ENCODE data around the gene STT3A.

STT3A gene

DNA sequence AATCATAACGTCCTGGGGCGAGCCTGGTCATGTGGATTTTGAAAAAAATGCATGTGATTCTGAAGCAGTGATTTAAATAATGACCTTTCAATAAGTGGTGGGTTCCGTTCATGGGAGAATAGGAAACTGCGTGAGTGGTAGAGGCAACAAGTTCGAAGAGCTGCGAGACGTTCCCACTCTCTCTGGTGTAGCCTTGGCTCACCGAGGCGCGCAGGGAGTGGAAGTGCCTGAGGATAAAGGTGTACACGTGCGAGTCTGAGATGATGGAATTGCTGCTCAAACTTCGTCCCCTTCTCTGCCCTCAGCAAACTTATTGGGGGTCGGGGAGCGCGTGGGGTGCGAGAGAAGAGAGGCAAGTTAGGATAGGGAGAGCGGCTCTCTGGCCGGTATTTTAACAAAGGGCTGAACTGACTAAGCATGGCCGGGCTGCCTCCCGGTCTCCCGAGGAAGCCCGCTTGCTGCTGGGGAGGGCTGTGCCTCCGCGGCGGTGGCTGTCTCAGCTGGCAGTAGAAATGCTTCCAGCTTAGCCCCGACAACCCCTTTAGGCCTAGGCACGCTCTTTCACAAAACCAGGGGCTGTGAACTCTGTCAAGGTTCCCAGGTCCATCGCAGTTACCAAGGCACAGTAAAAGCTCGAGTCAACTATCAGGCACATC, 875 bp upstream of the STT3A start:
- peak; percentile 75 for DNase-seq

DNA sequence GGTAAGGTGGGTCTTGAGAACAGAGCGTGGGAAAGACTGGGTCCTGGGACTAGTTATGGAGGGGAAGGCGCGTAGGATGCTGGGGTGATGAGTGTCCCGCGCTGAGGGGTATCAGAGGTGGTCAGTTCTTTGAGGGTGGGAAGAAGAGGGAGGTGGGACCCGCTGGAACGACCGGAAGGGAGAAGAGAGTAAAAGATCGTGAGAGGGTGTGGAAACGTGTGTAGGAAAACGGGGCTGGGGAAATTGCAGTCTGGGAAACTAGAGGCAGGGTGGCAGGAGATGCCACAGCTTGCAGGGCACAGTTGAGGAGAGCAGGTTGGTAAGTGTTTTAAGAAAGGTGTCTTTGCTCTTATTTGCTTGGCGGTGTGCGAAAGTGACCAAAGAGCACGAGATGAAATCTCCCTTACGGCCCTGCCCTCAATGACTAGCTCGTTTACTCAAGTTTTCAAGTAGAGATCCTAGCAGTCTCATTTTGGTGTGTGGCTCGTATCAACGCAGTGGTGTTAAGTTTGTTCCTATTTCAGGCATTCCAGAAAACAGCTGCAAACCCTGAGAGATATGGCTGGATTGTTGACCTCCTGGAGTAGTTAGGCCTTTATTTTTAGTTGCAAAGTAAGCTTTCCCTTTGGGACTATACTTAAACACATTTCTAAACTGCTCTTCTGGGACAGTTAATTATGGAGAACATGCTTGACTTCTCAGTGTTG, 615 bp downstream of the STT3A start:
- DNase-seq: no peak

DNA sequence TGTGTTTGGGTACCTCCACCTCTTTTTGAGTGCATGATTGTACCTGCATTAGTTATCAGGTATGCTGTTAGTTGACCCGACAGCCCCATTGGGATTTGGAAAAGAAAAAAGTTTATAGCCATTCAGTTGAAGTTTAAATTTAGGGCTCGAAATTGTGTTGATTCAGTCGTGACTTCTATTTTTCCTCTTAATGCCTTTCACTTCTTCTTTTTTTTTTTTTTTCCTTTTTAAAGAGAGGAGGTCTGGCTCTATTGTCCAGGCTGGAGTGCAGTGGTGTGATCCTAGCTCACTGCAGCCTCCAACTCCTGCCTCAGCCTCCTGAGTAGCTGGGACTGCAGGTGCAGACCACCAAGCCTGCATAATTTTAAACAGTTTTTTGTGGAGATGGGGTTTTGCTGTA, 2.3 kb downstream of the STT3A start:
- no peak for DNase-seq

DNA sequence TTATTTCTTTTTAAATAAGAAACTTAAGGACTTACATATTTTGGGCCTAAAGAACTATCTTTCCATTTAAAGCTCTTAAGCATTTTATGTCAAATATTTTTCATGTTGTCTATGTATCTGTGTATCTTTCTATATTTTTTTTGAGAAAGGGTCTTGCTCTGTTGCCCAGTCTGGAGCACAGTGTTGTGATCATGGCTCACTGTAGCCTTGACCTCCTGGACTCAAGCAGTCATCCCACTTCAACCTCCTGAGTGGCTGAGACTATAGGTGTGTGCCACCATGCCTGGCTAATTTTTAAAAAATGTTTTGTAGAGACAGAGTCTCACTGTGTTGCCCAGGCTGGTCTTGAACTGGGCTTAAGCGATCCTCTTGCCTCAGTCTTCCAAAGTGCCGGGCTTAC, 8.0 kb downstream of the STT3A start:
- DNase-seq: no peak

DNA sequence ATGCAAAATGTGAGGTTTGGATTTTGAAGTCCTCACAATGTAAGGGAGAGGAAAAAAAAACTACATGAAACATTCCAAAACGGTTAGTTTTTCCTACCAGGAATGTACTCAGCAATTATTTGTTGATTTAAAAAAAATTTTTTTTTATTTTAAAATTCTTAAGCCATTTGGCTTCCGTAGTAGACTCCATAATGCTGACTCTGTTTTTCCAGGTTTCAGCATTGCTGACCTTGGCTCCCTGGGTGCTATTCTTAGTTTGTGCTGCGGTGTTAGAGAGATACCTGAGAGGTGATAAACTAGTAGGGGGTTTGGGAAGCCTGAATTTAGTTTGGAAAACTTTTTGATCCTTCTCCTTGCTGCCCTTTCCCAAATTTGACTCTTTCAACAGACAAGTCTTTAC, 10.6 kb downstream of the STT3A start:
- DNase-seq: no peak

- no peak for DNase-seq
These were observed 12.8 kb downstream of the STT3A start for GRCh38 chr11:125605417-125605816.

DNA sequence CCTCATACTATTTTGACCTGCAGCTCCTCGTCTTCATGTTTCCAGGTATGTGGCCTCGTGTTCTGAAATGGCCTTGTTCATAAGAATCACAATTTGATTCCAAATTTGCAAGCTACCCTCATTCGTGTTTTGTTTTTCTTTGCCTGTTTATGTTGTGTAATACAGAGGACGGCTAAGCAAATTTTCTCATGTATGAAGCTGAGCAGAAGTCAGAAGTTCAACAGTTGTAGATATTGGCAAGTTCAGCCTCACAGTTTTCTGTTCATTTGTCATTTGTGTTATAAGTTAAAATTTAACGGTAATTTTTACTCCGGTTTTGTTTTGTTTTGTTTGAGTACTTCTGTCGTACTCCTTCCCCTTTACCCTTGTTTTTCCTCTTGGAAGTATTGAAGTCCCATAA, 16.9 kb downstream of the STT3A start:
- no peak for DNase-seq

- no peak for DNase-seq
These were observed 25.7 kb downstream of the STT3A start for GRCh38 chr11:125618383-125618782.

- DNase-seq: no peak
These were observed 29.3 kb downstream of the STT3A start for GRCh38 chr11:125621995-125622394.

GRCh38 chr11:125623064-125623463, 30.4 kb downstream of the STT3A start:
- no peak for DNase-seq

- DNase-seq: no peak
These were observed 32.1 kb downstream of the STT3A start, which contains the start of gene CHEK1 for GRCh38 chr11:125624756-125625213. Gene CHEK1 (plus strand): TSS chr11:125625163. CDS start chr11:125626769, 1,606 bp downstream.

DNA sequence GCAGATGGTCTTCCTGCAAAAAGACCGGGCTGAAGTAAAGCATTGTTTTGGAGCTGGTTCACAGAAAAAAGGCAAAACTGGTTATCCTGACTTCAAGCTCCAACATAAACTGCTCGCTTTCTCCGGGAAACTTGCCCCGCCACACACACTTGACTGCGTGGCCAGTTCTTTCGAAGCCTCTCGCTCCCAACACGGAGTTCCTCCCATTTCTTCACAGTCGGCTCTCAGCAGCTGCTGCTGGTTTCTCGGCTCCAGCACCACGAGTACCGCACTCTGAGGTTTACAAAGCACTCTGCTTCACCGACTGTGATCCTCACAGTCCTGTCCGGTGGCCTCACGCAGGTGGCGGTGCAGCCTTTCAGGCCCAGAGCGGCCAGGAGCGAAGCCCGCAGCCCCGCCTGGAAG, 32.6 kb downstream of the STT3A start:
- DNase-seq: no peak

GRCh38 chr11:125625630-125626287, 33.1 kb downstream of the STT3A start:
- DNase-seq: peak; percentile 96

GRCh38 chr11:125626288-125626950, 33.8 kb downstream of the STT3A start:
- peak; percentile 92 for DNase-seq

GRCh38 chr11:125627236-125627910, 34.7 kb downstream of the STT3A start:
- DNase-seq: no peak

DNA sequence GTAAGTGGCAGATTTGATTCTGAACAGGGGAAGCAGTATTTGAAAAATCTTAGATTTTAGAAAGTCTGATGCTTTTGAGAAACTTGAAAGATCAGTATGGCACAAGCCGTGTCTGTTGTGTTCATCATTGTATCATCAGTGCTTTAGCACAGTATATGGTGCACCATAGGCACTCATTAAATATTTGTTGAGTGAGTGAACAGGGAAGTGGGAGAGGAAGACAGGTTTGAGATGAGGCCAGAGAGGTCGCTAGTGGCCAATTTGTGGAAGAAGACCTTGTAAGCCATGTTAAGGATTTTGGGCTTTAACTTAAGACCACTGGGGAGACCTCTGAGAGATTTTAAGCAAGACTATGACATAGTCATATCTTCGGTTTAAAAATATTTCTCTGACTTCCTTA, 45.2 kb downstream of the STT3A start:
- DNase-seq: no peak

GRCh38 chr11:125638315-125638714, 45.7 kb downstream of the STT3A start:
- DNase-seq: no peak

DNA sequence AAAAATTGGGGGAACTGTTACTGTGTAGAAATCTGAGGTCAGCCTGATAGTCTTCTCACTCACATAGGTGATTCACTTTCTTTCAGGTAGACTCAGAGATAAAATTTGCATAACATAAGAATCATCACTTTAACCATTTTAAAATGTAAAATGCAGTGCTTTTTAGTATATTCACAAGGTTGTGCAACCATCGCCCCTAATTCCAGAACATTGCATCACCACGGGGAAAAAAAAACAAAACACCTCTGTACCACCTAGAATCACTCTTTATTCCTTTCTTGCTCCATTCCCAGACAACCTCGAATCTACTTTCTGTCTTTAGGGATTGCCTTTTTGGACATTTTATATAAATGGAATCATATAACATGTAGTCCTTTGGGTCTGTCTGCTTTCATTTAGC, 53.2 kb downstream of the STT3A start:
- DNase-seq: no peak

- no peak for DNase-seq
These were observed 57.0 kb downstream of the STT3A start for GRCh38 chr11:125649465-125650166.

DNA sequence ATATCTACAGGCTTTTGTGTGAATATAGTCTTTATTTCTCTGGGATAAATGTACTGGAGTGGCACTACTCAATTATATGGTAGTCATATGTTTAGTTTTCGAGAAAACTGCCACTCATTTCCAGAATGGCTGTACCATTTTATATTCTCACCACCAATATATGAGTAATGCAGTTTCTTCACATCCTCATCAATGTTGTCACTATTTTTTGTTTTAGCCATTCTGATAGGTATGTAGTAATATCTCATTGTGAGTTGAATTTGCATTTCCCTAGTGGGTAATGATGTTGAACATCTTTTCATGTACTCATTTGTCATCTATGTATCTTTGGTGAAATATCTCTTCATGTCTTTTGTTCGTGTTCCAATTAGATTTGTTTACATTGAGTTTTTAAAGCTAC, 70.0 kb downstream of the STT3A start:
- DNase-seq: no peak

- DNase-seq: no peak
These were observed 71.3 kb downstream of the STT3A start for GRCh38 chr11:125663910-125664309.

- no peak for DNase-seq
These were observed 74.5 kb downstream of the STT3A start for GRCh38 chr11:125667151-125667550.

Data from islet precursor cell (in vitro differentiated cells).